ENCODE results near the gene SLC17A5. TPM values are rescaled to one million over a fixed set of nuclear protein-coding genes. Genes with fewer than 3 reads are reported as not detected.

SLC17A5 gene
- total and polyA plus RNA-seq, 10 of the 15 experiments (the other 5 are each of a cell fraction or from before 2014, with no cell fraction given), result 2.3 to 7.2 (median 5.0) TPM

DNA sequence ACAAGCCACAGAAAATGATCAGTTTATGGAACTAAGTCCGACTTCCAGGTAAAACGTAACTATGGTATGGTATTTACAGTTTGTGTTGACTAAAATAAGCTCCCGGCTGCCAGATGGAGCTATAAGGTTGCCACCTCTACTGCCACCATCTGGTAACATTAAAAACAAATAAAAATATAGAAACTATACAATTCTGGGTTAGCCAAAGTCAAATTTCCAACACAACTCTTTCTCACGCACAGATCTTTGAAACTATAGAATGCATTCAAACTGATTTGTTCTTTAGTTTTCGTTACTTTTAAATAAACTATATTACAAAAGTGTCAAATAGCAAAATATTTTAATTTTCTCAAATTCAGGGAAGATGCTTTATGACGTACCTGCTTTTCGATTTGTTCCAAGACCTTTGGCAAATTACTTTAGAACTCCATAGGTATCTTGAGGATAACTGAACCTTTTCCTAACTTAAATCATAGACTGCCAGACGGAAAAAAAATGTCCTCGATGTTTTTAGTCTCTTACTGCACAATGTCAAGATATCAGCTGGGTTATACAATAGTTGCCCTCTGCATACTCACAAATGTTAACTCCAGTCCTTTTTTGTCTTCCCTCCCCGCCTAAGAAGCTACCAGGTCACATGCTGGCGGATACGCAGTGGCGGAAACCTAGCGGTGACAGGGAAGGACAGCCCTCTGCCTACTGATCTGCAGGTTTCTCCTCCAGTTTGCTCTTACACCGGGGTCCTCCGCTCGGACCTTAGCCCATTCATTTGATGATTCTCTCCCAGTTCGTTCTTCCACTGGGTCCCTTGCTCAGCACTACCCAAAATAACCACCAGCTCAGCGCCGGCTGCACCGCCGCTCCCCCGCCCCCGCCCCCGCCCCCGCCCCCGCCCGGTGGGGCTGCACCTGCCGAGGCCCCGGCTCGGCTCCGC is 888 bp downstream of the SLC17A5 start (continued):
- TF ChIP-seq, protein P1, sequence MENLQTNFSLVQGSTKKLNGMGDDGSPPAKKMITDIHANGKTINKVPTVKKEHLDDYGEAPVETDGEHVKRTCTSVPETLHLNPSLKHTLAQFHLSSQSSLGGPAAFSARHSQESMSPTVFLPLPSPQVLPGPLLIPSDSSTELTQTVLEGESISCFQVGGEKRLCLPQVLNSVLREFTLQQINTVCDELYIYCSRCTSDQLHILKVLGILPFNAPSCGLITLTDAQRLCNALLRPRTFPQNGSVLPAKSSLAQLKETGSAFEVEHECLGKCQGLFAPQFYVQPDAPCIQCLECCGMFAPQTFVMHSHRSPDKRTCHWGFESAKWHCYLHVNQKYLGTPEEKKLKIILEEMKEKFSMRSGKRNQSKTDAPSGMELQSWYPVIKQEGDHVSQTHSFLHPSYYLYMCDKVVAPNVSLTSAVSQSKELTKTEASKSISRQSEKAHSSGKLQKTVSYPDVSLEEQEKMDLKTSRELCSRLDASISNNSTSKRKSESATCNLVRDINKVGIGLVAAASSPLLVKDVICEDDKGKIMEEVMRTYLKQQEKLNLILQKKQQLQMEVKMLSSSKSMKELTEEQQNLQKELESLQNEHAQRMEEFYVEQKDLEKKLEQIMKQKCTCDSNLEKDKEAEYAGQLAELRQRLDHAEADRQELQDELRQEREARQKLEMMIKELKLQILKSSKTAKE (IDR thresholded peaks at IDR 0.05; ENCODE audit: low read depth, poor library complexity, severe bottlenecking), result peak; percentile 27
- TF ChIP-seq NFYB (IDR thresholded peaks at IDR 0.05; ENCODE audit: insufficient read depth, low read depth, low read length) (no peak), ATF7 (IDR thresholded peaks at IDR 0.05; ENCODE audit: low read depth) (0 out of 2 replicates have a peak, but pooled peaks have one; percentile 16), CUX1 (IDR thresholded peaks at IDR 0.05; ENCODE audit: insufficient replicate concordance, low read depth, low read length) (no peak), ASH2L (IDR thresholded peaks at IDR 0.05; ENCODE audit: borderline replicate concordance, low read depth) (no peak), CHD4 (IDR thresholded peaks at IDR 0.05) (no peak)
